ENCODE results near the gene FAM3D.

DNA sequence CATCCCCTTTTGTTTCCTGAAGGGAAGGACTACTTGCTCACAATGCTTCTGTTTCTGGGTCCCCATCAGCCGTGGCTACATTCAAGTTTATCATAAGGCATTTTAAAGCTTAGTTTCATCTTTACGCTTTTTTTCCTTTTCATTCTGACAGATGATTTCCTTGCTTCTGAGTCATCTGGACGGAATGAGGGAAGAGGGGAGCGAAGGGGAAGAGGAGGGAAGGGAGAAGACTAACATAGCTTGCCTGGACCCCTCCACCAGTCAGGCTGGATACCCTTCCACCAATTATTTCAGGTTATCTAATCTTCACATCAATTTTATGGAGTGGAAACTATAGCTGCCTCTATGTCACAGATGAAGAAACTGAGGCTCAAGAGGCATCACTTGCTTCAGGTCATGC, 27.6 kb downstream of the FAM3D start:
- TF ChIP-seq ZNF175 (tag by site-specific recombination; IDR thresholded peaks at IDR 0.05), result no peak
- TF ChIP-seq, protein P1, sequence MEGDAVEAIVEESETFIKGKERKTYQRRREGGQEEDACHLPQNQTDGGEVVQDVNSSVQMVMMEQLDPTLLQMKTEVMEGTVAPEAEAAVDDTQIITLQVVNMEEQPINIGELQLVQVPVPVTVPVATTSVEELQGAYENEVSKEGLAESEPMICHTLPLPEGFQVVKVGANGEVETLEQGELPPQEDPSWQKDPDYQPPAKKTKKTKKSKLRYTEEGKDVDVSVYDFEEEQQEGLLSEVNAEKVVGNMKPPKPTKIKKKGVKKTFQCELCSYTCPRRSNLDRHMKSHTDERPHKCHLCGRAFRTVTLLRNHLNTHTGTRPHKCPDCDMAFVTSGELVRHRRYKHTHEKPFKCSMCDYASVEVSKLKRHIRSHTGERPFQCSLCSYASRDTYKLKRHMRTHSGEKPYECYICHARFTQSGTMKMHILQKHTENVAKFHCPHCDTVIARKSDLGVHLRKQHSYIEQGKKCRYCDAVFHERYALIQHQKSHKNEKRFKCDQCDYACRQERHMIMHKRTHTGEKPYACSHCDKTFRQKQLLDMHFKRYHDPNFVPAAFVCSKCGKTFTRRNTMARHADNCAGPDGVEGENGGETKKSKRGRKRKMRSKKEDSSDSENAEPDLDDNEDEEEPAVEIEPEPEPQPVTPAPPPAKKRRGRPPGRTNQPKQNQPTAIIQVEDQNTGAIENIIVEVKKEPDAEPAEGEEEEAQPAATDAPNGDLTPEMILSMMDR (tag by site-specific recombination; IDR thresholded peaks at IDR 0.05), result no peak
- TF ChIP-seq OSR2 (tag by site-specific recombination; IDR thresholded peaks at IDR 0.05), result no peak
- no peak for TF ChIP-seq ZNF155 (tag by site-specific recombination; IDR thresholded peaks at IDR 0.05)
